ENCODE results near the gene GOLGA8B. TPM values are rescaled to one million over a fixed set of nuclear protein-coding genes. Genes with fewer than 3 reads are reported as not detected.
A peak's percentile ranks its signal among the peaks of the same experiment; 100 is the strongest.
"Not testable (repeated sequence)": the region's sequence is repeated elsewhere in the genome, so short reads cannot be mapped to it uniquely, and the experiment has no call there.

GOLGA8B gene, protein sequence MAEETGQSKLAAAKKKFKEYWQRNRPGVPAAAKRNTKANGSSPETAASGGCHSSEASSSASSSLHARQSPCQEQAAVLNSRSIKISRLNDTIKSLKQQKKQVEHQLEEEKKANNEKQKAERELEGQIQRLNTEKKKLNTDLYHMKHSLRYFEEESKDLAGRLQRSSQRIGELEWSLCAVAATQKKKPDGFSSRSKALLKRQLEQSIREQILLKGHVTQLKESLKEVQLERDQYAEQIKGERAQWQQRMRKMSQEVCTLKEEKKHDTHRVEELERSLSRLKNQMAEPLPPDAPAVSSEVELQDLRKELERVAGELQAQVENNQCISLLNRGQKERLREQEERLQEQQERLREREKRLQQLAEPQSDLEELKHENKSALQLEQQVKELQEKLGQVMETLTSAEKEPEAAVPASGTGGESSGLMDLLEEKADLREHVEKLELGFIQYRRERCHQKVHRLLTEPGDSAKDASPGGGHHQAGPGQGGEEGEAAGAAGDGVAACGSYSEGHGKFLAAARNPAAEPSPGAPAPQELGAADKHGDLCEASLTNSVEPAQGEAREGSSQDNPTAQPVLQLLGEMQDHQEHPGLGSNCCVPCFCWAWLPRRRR
- polyA plus RNA-seq (2013, experiment 1 of 2), result 38.5 TPM
- polyA plus RNA-seq (2013, experiment 2 of 2), result 35.8 TPM

DNA sequence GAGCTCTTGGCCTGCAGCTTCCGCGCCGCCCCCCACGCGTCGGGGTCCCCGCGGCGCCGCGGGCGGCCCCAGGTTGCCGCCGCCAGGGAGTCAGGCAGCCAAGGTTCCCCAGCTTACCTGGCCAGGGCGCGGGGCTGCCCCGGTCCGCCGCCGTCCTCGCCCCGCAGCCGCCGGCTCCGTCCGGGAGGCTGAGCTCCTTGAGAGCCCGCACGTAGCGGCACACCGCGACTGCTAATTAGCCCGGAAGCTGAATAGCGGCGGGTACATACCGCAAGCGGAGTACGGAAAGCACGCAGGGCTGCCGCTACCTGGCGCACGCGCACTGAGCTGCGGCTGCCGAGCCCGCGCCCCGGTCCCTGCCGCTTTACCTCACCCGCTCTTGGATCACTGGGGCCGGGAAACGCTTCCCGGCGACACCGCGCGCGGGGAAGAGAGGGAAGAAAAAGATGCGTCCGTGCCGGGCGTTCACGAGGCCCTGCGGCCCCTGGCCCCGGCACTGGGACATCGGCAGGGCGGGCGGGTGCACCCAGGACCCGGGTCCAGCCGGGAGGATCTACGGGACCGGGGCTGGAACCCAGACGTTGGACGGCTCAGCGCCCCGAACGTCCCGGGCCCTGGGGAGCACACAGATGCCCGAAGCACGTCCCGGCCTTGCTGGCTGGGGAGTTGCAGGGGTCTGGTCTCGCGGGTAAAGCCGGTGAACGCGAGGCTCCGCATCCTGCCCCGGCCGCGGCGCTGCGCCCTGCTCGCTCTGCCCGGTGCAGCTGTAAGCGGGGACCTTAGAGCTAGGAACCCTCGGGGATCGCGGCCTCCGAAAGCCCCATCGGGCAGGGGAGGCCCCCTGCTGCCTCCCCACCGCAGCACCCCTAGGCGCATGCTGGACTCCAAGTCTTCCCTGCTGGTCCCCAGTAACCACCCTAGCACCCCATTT, at the start of gene GOLGA8B:
GOLGA8B (minus strand) TSS at position 253 of the 931 bp plus-strand sequence. CDS start 47,739 bp downstream, outside the sequence.
- H3K27ac ChIP-seq (ENCODE audit: low read depth, low read length, severe bottlenecking), result no peak within 1 kb of the TSS
- peaks cover 3% of the 10 kb centered on the region for H3K4me1 ChIP-seq (ENCODE audit: control insufficient read depth, insufficient read depth, low read length, poor library complexity, severe bottlenecking)
- 0 to 1% methylated on average over 86 to 91 of the region's 101 CpGs for WGBS, 2 experiments (ENCODE audit: insufficient coverage in 2 of 2)
- no peaks in the 10 kb centered on the region for H3K9me3 ChIP-seq (ENCODE audit: control insufficient read depth, low read length)
- H3K4me3 ChIP-seq (ENCODE audit: extremely low read depth, insufficient read depth, low read length, poor library complexity, severe bottlenecking), result peak within 1 kb of the TSS; percentile 69
- no peaks in the 10 kb centered on the region for H3K36me3 ChIP-seq (ENCODE audit: control insufficient read depth, insufficient read depth, low read length)

DNA sequence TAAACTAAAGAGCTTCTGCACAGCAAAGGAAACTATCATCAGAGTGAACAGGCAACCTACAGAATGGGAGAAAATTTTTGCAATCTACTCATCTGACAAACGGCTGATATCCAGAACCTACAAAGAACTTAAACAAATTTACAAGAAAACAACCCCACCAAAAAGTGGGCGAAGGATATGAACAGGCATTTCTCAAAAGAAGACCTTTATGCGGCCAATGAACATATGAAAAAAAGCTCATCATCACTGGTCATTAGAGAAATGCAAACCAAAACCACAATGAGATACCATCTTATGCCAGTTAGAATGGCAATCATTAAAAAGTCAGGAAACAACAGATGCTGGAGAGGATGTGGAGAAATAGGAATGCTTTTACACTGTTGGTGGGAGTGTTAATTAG, 49.7 kb upstream of the GOLGA8B start:
- H3K36me3 ChIP-seq (ENCODE audit: control insufficient read depth, insufficient read depth, low read length); H3K4me1 ChIP-seq (ENCODE audit: control insufficient read depth, insufficient read depth, low read length, poor library complexity, severe bottlenecking); H3K4me3 ChIP-seq (ENCODE audit: extremely low read depth, insufficient read depth, low read length, poor library complexity, severe bottlenecking); H3K9me3 ChIP-seq (ENCODE audit: control insufficient read depth, low read length); H3K27ac ChIP-seq (ENCODE audit: low read depth, low read length, severe bottlenecking): not testable (repeated sequence)
- 70% methylated on average over 2 of the region's 3 CpGs; no CpG with 5 or more reads in 1 of the 2 experiments for WGBS, 2 experiments (ENCODE audit: insufficient coverage in 2 of 2)

DNA sequence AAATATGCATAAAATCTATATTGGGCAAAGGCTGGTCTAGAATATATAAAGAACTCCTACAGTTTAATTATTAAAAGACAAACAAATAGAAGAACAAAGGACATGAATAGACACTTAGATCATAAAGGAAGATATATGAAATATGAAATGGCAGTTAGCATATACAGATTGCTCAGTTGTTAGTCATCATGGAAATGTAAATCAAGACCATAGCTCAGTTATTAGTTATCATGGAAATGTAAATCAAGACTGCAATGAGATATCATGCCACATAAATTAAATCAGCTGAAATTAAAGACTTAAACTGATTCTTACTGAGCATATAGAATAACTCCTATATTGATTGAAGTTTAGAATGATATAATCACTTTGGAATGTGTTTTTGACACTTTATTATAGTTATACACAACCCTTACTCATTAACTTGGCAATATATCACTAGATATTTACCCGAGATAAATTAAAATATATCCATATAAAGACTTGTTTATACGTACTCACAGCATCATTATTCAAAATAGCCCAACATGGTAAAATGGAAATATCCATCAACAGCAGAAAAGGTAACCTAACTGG, 45.2 kb upstream of the GOLGA8B start:
- Histone ChIP-seq H3K4me3 (ENCODE audit: extremely low read depth, insufficient read depth, low read length, poor library complexity, severe bottlenecking) (no peak overlapping the region), H3K9me3 (ENCODE audit: control insufficient read depth, low read length) (no peaks in the 10 kb centered on the region), H3K36me3 (ENCODE audit: control insufficient read depth, insufficient read depth, low read length) (no peaks in the 10 kb centered on the region), H3K4me1 (ENCODE audit: control insufficient read depth, insufficient read depth, low read length, poor library complexity, severe bottlenecking) (no peaks in the 10 kb centered on the region), H3K27ac (ENCODE audit: low read depth, low read length, severe bottlenecking) (no peak overlapping the region)
- no CpG with 5 or more reads among the region's 2 CpGs for WGBS, 2 experiments (ENCODE audit: insufficient coverage in 2 of 2)

DNA sequence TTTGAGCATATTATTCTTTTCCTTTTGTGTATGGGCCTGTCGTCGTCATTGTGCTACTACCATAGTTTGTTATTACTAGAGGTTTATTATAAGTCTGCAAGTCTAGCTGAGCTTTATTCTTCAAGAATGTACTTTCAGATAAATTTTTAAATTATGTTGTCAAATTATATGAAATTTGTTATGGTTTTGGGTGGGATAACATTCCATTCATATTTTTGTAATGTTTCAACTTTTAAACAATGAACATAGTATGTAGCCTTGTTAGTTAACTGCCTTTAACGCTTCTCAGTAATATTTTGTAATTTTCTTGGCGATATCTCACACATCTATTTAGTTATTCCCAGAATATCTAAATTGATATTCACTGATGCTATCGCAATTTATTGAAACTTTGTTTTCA, 41.6 kb upstream of the GOLGA8B start:
- WGBS, 2 experiments (ENCODE audit: insufficient coverage in 2 of 2), result no CpG with 5 or more reads among the region's 5 CpGs
- Histone ChIP-seq H3K27ac (ENCODE audit: low read depth, low read length, severe bottlenecking) (no peak overlapping the region), H3K4me3 (ENCODE audit: extremely low read depth, insufficient read depth, low read length, poor library complexity, severe bottlenecking) (no peak overlapping the region), H3K9me3 (ENCODE audit: control insufficient read depth, low read length) (no peaks in the 10 kb centered on the region), H3K36me3 (ENCODE audit: control insufficient read depth, insufficient read depth, low read length) (no peaks in the 10 kb centered on the region), H3K4me1 (ENCODE audit: control insufficient read depth, insufficient read depth, low read length, poor library complexity, severe bottlenecking) (no peaks in the 10 kb centered on the region)

DNA sequence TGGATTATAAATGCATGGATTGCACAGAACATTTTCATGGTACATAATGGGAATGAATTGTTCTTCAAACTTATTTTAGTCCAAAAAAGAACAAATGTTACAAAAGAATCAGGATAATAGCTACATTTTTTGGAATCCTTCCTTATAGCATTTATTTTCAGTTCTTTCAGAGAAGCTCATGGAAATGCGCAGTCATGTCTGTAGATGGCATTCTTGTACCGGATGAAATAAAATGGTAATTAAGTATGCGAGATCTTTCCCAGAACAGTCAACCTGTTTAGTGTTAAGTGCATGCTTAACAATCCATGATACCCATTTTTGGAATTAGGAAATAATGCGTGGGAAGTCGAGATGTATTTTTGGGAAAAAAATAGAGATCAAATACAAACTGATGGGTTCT, 38.2 kb upstream of the GOLGA8B start:
- WGBS, 2 experiments (ENCODE audit: insufficient coverage in 2 of 2), result 89 to 94% methylated on average over 3 of the region's 5 CpGs
- Histone ChIP-seq H3K4me3 (ENCODE audit: extremely low read depth, insufficient read depth, low read length, poor library complexity, severe bottlenecking) (no peak overlapping the region), H3K27ac (ENCODE audit: low read depth, low read length, severe bottlenecking) (no peak overlapping the region), H3K36me3 (ENCODE audit: control insufficient read depth, insufficient read depth, low read length) (no peaks in the 10 kb centered on the region), H3K9me3 (ENCODE audit: control insufficient read depth, low read length) (no peaks in the 10 kb centered on the region), H3K4me1 (ENCODE audit: control insufficient read depth, insufficient read depth, low read length, poor library complexity, severe bottlenecking) (no peaks in the 10 kb centered on the region)

DNA sequence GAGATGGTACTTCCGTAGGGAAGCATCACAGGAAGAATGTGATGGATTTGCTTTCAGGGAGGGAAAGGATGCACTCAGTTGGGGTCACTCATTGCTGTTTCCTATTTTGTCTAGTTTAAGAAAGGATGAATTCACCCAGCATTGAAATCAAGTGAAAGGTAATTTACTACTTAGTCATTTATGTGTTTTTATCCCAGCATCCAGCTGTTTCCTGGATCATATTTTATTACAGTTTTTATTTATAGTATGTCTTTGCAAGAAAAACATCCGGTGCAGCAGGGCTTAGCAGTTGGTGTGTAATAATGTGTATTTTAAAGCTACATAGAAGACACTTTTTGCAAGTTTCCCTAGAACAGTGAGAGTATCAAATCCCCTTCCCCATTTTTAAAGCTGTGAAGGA, 37.4 kb upstream of the GOLGA8B start:
- Histone ChIP-seq H3K27ac (ENCODE audit: low read depth, low read length, severe bottlenecking) (no peak overlapping the region), H3K9me3 (ENCODE audit: control insufficient read depth, low read length) (no peaks in the 10 kb centered on the region), H3K4me3 (ENCODE audit: extremely low read depth, insufficient read depth, low read length, poor library complexity, severe bottlenecking) (no peak overlapping the region), H3K36me3 (ENCODE audit: control insufficient read depth, insufficient read depth, low read length) (no peaks in the 10 kb centered on the region), H3K4me1 (ENCODE audit: control insufficient read depth, insufficient read depth, low read length, poor library complexity, severe bottlenecking) (no peaks in the 10 kb centered on the region)
- WGBS, 2 experiments (ENCODE audit: insufficient coverage in 2 of 2), result 100% methylated on average over 1 of the region's 2 CpGs

DNA sequence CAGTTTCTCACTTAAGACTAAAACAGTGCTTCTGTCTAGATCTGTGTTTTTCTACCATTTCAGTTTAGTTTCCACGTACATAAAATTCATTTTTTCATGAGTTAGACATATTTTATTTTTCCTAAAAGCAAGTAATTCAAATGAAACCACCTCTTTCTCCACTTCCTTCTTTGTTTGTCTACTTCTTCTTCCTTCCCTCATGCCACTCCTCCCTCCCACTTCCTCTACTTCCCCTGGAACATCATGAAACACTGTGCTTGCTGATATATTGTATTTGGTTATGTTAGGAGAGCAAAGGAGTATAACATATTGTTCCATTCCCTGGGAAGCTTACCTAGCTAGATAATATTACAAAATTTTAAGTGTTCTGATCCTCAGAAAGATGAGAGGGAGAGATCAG, 36.7 kb upstream of the GOLGA8B start:
- H3K36me3 ChIP-seq (ENCODE audit: control insufficient read depth, insufficient read depth, low read length), result no peaks in the 10 kb centered on the region
- no peak overlapping the region for H3K4me3 ChIP-seq (ENCODE audit: extremely low read depth, insufficient read depth, low read length, poor library complexity, severe bottlenecking)
- H3K9me3 ChIP-seq (ENCODE audit: control insufficient read depth, low read length), result no peaks in the 10 kb centered on the region
- H3K27ac ChIP-seq (ENCODE audit: low read depth, low read length, severe bottlenecking), result no peak overlapping the region
- no peaks in the 10 kb centered on the region for H3K4me1 ChIP-seq (ENCODE audit: control insufficient read depth, insufficient read depth, low read length, poor library complexity, severe bottlenecking)
- 0% methylated on average over 1 of the region's 1 CpG; no CpG with 5 or more reads in 1 of the 2 experiments for WGBS, 2 experiments (ENCODE audit: insufficient coverage in 2 of 2)

DNA sequence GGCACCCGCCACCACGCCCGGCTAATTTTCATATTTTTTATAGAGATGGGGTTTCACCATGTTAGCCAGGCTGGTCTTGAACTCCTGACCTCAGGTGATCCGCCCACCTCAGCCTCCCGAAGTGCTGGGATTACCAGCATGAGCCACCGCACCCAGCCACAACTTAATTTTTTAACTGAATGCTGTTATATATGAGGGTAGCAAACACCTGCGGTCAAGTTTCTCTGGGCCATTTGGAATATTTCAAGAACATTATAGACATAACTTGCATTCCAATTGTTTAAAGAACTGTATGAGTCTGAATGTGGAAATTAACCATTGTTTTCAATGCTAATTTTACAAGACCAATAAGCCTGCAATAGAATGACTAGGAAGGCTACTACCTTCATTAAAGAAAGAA, 35.7 kb upstream of the GOLGA8B start:
- H3K4me3 ChIP-seq (ENCODE audit: extremely low read depth, insufficient read depth, low read length, poor library complexity, severe bottlenecking), result no peak overlapping the region
- H3K27ac ChIP-seq (ENCODE audit: low read depth, low read length, severe bottlenecking), result no peak overlapping the region
- no peaks in the 10 kb centered on the region for H3K9me3 ChIP-seq (ENCODE audit: control insufficient read depth, low read length)
- WGBS, 2 experiments (ENCODE audit: insufficient coverage in 2 of 2), result 80 to 96% methylated on average over 1 to 3 of the region's 7 CpGs
- H3K36me3 ChIP-seq (ENCODE audit: control insufficient read depth, insufficient read depth, low read length), result no peaks in the 10 kb centered on the region
- H3K4me1 ChIP-seq (ENCODE audit: control insufficient read depth, insufficient read depth, low read length, poor library complexity, severe bottlenecking), result no peaks in the 10 kb centered on the region

DNA sequence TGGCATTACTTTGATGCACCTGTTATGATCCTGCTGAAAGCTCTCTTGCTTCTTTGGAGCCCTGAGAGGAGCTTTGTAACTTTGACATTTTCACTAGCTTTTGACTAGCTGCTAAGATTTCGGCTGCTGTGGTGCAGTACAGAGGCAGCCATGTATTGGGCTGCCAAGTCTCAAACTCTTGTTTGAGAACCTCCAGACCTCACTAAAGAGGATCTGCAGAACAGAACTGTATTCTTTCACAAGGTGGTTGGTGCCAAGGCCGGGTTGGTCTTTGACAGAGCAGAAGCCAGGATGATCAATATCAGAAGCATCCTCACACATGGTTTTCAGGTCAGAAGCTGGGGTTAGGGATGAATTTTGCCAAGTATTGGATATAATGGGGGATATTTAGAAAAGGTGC, 34.6 kb upstream of the GOLGA8B start:
- H3K36me3 ChIP-seq (ENCODE audit: control insufficient read depth, insufficient read depth, low read length), result no peaks in the 10 kb centered on the region
- H3K9me3 ChIP-seq (ENCODE audit: control insufficient read depth, low read length), result no peaks in the 10 kb centered on the region
- 91% methylated on average over 1 of the region's 2 CpGs for WGBS, 2 experiments (ENCODE audit: insufficient coverage in 2 of 2)
- no peak overlapping the region for H3K4me3 ChIP-seq (ENCODE audit: extremely low read depth, insufficient read depth, low read length, poor library complexity, severe bottlenecking)
- H3K27ac ChIP-seq (ENCODE audit: low read depth, low read length, severe bottlenecking), result no peak overlapping the region
- no peaks in the 10 kb centered on the region for H3K4me1 ChIP-seq (ENCODE audit: control insufficient read depth, insufficient read depth, low read length, poor library complexity, severe bottlenecking)

DNA sequence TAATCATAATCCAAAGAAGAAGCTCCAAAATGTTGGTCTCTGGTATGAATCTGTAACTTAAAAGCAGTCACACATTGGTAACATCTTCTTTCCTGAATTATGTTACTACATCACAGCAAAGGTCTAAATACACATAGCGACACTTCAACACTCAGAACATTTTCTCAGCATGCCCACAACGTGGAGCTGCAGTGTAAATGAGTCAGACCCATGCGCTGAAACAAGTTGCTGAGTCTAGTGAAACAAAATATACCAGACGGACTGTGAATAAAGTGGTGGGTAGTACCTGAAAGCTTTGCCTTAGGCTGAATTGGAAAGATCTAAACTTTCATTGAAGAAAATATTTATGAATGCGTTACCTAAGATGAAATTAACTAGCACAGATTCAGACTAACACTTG, 33.2 kb upstream of the GOLGA8B start:
- Histone ChIP-seq H3K4me3 (ENCODE audit: extremely low read depth, insufficient read depth, low read length, poor library complexity, severe bottlenecking) (no peak overlapping the region), H3K36me3 (ENCODE audit: control insufficient read depth, insufficient read depth, low read length) (no peaks in the 10 kb centered on the region), H3K9me3 (ENCODE audit: control insufficient read depth, low read length) (no peaks in the 10 kb centered on the region), H3K27ac (ENCODE audit: low read depth, low read length, severe bottlenecking) (no peak overlapping the region), H3K4me1 (ENCODE audit: control insufficient read depth, insufficient read depth, low read length, poor library complexity, severe bottlenecking) (no peaks in the 10 kb centered on the region)
- 50% methylated on average over 2 of the region's 5 CpGs for WGBS, 2 experiments (ENCODE audit: insufficient coverage in 2 of 2)

All from mesodermal cell (in vitro differentiated cells).